GM21786 (cell line): ENCODE results near the gene NCK1.
"Not testable (repeated sequence)": the region's sequence is repeated elsewhere in the genome, so short reads cannot be mapped to it uniquely, and the experiment has no call there.

Source experiments
- ATAC-seq: cut with Tn5 transposase; IDR thresholded peaks from one replicate; pipeline ENCODE4 v1.9.1; 2021; ENCODE audit not compliant: unreplicated experiment

Gene NCK1

GRCh38 chr3:136982520-136983138, 120.6 kb downstream of the NCK1 start:
- no peak for ATAC-seq

- ATAC-seq: no peak
These were observed 122.8 kb downstream of the NCK1 start for GRCh38 chr3:136984837-136985236.

GRCh38 chr3:136987398-136987980, 125.5 kb downstream of the NCK1 start:
- ATAC-seq: not testable (repeated sequence)

DNA sequence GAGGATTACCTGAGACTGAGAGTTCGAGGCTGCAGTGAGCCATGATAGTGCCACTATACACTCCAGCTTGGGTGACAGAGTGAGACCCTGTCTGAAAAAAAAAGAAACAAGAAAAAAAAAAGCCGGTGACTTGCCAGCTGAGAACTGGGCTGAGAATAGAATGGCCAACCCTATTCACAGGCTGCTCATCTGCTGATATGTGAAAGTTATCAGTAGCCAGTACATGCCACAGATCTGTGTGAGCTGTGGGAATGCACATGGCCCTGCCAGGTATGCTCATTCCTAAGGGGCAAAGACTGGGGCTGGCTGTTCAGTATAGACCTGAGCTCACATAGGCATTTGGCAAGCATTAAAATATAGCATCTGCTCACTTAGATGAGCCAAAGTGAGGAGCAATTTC, 126.6 kb downstream of the NCK1 start:
- no peak for ATAC-seq

GRCh38 chr3:136989781-136990524, 127.9 kb downstream of the NCK1 start:
- ATAC-seq: no peak

DNA sequence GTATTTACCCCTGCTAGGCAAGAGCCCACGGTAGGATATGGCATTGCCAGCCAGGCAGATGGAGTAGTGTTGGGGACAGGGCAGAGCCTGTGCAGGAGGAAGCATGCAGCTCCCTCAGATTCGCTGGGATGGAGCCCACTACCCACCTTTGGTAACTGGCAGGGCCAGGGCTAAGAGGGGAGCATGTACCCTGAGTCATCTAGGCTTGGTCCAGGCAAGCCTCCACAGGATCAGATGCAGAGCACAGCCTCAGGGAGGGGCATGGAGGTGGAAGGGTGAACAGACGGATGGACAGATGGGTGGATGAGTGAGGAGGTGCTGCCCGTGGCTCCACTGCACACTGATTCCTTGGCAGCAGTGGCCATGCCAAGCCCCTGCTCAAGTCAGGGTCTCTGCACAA, 128.8 kb downstream of the NCK1 start:
- ATAC-seq: no peak

DNA sequence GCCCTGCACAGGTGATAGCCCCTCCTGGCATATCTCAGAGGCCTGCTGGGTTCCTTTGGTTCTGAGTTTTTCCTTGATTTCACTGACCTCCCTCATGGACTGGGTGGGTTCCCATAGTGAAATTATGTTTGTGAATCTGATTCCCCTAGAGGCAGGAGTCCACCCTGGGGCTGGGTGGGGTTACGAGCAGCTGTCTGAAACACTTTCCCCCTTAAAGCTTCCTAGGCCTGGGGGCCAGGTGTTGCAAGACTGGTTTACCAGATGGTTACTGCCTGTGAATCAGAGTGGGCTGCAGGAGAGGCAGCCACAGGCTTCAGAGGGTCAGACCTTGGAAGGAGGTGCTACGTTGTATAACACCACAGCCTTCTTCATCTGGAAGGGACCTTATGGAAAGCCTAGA, 130.1 kb downstream of the NCK1 start:
- no peak for ATAC-seq

GRCh38 chr3:136994772-136995516, 132.9 kb downstream of the NCK1 start:
- ATAC-seq: no peak

DNA sequence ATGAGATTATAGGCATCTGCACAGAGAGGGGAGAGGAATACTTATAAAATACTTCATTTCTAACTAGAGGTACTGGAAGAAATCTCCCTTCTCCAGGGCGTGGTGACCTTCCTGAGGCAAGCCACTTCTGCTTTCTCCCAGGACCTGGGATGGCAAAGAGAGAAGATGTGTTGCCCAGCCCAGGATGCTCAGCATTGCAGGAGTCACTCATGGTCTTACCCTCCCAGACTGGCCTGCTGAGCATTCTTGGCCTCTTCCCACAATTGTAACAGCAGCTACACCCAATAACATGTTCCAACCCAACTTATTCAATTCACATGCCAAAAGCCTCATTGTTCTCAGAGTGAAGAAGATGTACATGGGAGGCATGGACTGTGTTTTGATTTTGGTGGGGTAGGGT, 133.6 kb downstream of the NCK1 start:
- ATAC-seq: no peak
